Stomach (tissue), 9 donors: Measurements from ENCODE around the gene TMEM247. TPM values are rescaled to one million over a fixed set of nuclear protein-coding genes. Genes with fewer than 3 reads are reported as not detected.
A peak's percentile ranks its signal among the peaks of the same experiment; 100 is the strongest.

Source experiments
- DNase-seq, 2 donors: peaks; one replicate each; pipeline versions ENCODE4 v3.0.0 to v3.0.0-alpha.2; 2013 to 2019
- H3K27ac ChIP-seq, 5 donors: fragments of 200-600 bp in 4 of 5; sonication (generic) in 4 of 5; one replicate each; pipeline ENCODE4 v1.5.1; 2013 to 2019; ENCODE audit warnings: mild to moderate bottlenecking in 1 of 5, moderate library complexity in 1 of 5
- H3K27me3 ChIP-seq, 3 donors: fragments of 200-600 bp; sonication (generic); one replicate each; pipeline ENCODE4 v1.5.1; 2017 to 2019; ENCODE audit warnings: mixed run types in 1 of 3
- H3K36me3 ChIP-seq, 4 donors: fragments of 200-600 bp; sonication (generic); 1 replicate in 3 of 4; 2 replicates in 1 of 4; pipeline ENCODE4 v1.5.1; 2016 to 2019
- H3K4me1 ChIP-seq, 4 donors: fragments of 200-600 bp; sonication (generic); one replicate each; pipeline ENCODE4 v1.5.1; 2016 to 2019
- H3K4me3 ChIP-seq, 4 donors: fragments of 200-600 bp; sonication (generic) in 3 of 4; one replicate each; pipeline ENCODE4 v1.5.1; 2016 to 2019; ENCODE audit warnings: mild to moderate bottlenecking in 1 of 4
- H3K9me3 ChIP-seq, 4 donors: fragments of 200-600 bp; sonication (generic); one replicate each; pipeline ENCODE4 v1.5.1; 2016 to 2019
- CTCF ChIP-seq, 7 experiments: fragments of 450-650 bp in 4 of 7; fragments of 200-600 bp in 3 of 7; sonication (generic) in 3 of 7; IDR thresholded peaks; one replicate each; pipeline ENCODE4 v1.5.1; 2016 to 2019; ENCODE audit warnings: antibody characterized with exemption in 7 of 7, control low read depth in 2 of 7, mild to moderate bottlenecking in 1 of 7
- EP300 ChIP-seq: sonication (generic); formaldehyde crosslinking; IDR thresholded peaks from one replicate; pipeline ENCODE4 v1.6.1; 2017; ENCODE audit warnings: antibody characterized with exemption
- POLR2A ChIP-seq, 4 donors: fragments of 450-650 bp; IDR thresholded peaks; one replicate each; pipeline ENCODE4 v1.6.1; 2016; ENCODE audit warnings: antibody characterized with exemption in 4 of 4, control low read depth in 2 of 4, mild to moderate bottlenecking in 1 of 4, moderate library complexity in 1 of 4
- POLR2AphosphoS5 ChIP-seq, 3 donors: sonication (generic); formaldehyde crosslinking; IDR thresholded peaks; one replicate each; pipeline ENCODE4 v1.6.1; 2016; ENCODE audit warnings: antibody characterized with exemption in 3 of 3
- WGBS, 5 donors: extraction: QIAGEN DNeasy Blood & Tissue Kit in 3 of 5; methylation state at CpG; one replicate each; pipeline versions ENCODE4 v1.1.5 to v1.1.7; 2013 to 2018; 5-methylcytosine and 5-hydroxymethylcytosine counted together
- intact Hi-C: fragments of 100-400 bp; cut with DNase I; formaldehyde crosslinking; loops from one replicate; pipeline ENCODE4 v1.15.1; 2023; ENCODE audit warnings: low total_unique reads
- polyA plus RNA-seq, 3 donors: library from polyadenylated mRNA; stranded (reverse); fragments of 200-250 nt; gene quantifications; one replicate each; pipeline ENCODE4 v1.2.3, GENCODE V29; 2013
- total RNA-seq, 5 donors: library from RNA; depleted of rRNA; stranded (reverse); fragments of >200 nt; gene quantifications; one replicate each; pipeline versions ENCODE4 v1.1.0 to v1.2.3, GENCODE V29; 2014 to 2016
- donor health status: healthy with polysubstance abuse.
- donor health status: Bipolar disorder and iron deficiency.
- donor health status: healthy.

TMEM247 gene
- total and polyA plus RNA-seq, 8 donors: not detected

- H3K9me3 ChIP-seq: no peaks in the 10 kb centered on the region
- H3K4me3 ChIP-seq: no peak overlapping the region
- no peaks in the 10 kb centered on the region for H3K4me1 ChIP-seq
- WGBS, 5 donors: 64 to 72% (median 66%) methylated on average over 3 of the region's 3 CpGs
- no peak for DNase-seq
- intact Hi-C loops: no loop called here
- H3K27ac ChIP-seq: no peak overlapping the region
- no peaks in the 10 kb centered on the region for H3K27me3 ChIP-seq
- no peaks in the 10 kb centered on the region for H3K36me3 ChIP-seq
- TF ChIP-seq CTCF (IDR thresholded peaks at IDR 0.05) (no peak), POLR2A (IDR thresholded peaks at IDR 0.05) (no peak), POLR2AphosphoS5 (IDR thresholded peaks at IDR 0.05) (no peak), EP300 (no peak)
These were observed 44.5 kb upstream of the TMEM247 start for GRCh38 chr2:46434851-46435273.

GRCh38 chr2:46435353-46435752, 44.0 kb upstream of the TMEM247 start:
- Histone ChIP-seq H3K27me3 (no peaks in the 10 kb centered on the region), H3K36me3 (no peaks in the 10 kb centered on the region), H3K4me1 (no peaks in the 10 kb centered on the region), H3K27ac (no peak overlapping the region), H3K9me3 (no peaks in the 10 kb centered on the region), H3K4me3 (no peak overlapping the region)
- intact Hi-C loops: no loop called here
- no peak for DNase-seq
- TF ChIP-seq CTCF (IDR thresholded peaks at IDR 0.05) (no peak), POLR2AphosphoS5 (IDR thresholded peaks at IDR 0.05) (no peak), POLR2A (IDR thresholded peaks at IDR 0.05) (no peak), EP300 (no peak)

DNA sequence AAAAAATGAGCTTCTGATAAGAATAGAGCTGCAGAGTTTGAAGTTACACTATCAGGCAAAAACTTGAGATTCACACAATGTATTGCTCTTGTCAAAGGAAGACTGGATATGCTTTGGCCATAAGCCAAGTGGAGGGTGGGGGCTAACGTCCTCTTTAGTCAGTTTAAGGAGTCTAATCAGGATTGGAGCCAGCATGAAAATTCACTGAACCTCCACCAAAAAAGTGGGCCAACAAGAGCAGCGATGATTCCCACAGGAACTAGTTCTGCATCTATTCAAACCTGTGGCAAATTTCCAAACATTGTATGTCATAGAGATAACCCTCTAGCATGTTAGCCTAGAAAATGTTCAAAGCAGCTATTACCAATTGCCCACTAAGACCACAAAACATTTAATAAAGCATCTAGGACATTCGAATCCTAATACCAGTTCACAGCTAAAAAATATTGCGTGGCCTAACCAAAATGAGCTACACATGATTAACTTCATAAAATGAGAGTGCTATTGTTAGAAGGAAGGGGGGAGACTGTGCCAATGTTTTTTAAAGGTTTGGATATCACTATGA, 43.5 kb upstream of the TMEM247 start:
- no peaks in the 10 kb centered on the region for H3K4me1 ChIP-seq
- intact Hi-C loops: no loop called here
- no peaks in the 10 kb centered on the region for H3K36me3 ChIP-seq
- no peak overlapping the region for H3K27ac ChIP-seq
- H3K27me3 ChIP-seq: no peaks in the 10 kb centered on the region
- H3K4me3 ChIP-seq: no peak overlapping the region
- peak in 1 of 2 donors; percentile 72 for DNase-seq
- TF ChIP-seq CTCF (IDR thresholded peaks at IDR 0.05) (no peak), POLR2AphosphoS5 (IDR thresholded peaks at IDR 0.05) (no peak), POLR2A (IDR thresholded peaks at IDR 0.05) (no peak), EP300 (no peak)
- 65 to 72% (median 71%) methylated on average over 4 of the region's 4 CpGs for WGBS, 5 donors
- H3K9me3 ChIP-seq: no peaks in the 10 kb centered on the region

DNA sequence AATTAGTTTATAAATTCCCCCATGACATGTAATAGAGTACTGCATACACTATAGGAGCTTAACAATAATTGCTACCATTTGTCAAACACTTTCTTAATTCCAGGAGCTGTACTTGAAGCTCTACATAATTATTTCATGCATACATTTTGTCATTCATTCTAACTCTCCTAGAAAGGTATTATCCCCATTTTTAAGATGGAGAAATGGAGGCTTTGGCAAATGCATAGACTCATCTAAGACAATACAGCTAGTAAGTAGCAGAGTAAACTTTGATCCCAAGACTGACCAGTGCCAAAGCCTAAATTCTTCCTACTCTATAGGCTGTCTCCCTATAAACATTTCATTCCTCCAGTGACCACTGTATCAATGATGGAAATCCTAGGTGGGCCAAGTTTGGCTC, 42.6 kb upstream of the TMEM247 start:
- Histone ChIP-seq H3K27me3 (no peaks in the 10 kb centered on the region), H3K9me3 (no peaks in the 10 kb centered on the region), H3K4me1 (peaks cover 0 to 2% (median 0%) of the 10 kb centered on the region in 4 donors), H3K27ac (no peak overlapping the region), H3K4me3 (no peak overlapping the region), H3K36me3 (no peaks in the 10 kb centered on the region)
- DNase-seq: no peak
- intact Hi-C loops: no loop called here
- TF ChIP-seq CTCF (IDR thresholded peaks at IDR 0.05): no peak
- TF ChIP-seq POLR2A (IDR thresholded peaks at IDR 0.05): no peak
- no peak for TF ChIP-seq POLR2AphosphoS5 (IDR thresholded peaks at IDR 0.05)
- no peak for TF ChIP-seq EP300
